Activated effector memory CD4-positive, alpha-beta T cell treated with Interleukin-2 at 50 U/mL for 16 hours (primary cell): Measurements from ENCODE around the gene TSPAN14.

Experiments used
- DNase-seq: peaks from one replicate; pipeline ENCODE4 v3.0.0-alpha.2; 2020

Gene TSPAN14

DNA sequence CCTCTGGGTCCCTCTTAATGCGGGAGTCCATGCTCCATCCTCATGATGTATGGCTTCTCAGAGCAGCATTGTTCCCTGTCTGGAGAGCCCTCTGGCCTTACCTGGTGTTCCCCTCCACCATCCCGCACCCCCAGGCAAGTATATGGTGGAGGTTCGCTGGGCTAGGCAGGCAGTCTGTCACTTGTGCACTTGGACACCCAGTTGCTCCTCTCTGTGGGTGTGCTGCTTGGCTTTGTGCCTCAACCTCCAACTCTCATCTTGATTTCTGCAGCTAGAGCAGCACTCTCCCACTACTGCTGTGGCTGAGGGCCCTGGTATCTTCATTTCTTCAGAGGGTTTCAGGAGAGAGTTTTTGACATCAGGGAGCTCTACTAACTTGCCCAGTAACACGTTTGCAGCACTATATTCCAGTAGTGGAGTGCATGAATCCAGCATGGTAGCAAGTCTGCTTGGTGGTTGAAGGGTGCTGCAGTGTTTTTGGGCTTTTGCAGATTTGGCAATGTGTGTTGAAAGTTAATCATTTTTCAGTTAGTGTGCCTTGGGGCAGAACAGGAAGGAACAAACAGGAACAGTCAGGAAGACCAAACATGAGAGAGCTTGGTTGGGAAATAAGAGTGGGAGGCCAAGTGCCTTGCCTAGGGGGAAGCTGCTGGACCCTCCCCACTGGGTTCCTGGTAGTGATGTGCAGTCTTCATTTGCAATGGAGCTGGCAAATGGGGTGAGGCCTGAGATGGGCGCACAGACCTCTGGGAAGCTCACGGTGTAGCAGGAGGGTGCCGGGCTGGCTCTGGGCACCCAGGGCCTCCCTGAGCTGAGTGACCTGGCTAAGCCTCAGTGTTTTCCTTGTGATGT lies 37.4 kb downstream of the TSPAN14 start:
- DNase-seq, result no peak

DNA sequence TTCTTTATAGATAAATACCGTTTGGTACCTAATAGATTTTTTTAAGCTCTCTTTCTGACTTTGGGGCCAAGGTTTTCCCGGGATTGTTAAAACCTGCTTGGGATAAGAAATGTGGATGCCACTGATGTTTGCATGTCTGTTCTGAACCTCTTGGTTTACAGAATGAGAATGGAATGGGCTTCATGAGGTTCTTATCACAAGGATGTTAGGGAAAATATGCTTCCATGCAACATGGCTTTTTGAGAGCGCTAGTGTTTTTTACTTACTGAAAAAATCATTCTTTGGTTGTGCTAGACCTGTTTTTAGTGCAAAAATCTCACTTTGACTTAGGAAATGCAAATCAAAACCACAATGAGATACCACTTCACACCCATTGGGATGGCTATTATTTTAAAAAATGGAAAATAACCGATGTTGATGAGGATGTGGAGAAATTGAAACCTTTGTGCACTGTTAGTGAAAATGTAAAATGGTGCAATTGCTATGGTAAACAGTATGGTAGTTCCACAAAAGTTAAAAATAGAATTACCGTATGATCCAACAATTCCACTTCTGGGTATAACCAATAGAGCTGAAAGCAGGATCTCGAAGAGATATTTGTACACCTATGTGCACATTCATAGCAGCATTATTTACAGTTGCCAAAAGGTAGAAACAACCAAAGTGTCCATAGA lies 38.9 kb downstream of the TSPAN14 start:
- no peak for DNase-seq

DNA sequence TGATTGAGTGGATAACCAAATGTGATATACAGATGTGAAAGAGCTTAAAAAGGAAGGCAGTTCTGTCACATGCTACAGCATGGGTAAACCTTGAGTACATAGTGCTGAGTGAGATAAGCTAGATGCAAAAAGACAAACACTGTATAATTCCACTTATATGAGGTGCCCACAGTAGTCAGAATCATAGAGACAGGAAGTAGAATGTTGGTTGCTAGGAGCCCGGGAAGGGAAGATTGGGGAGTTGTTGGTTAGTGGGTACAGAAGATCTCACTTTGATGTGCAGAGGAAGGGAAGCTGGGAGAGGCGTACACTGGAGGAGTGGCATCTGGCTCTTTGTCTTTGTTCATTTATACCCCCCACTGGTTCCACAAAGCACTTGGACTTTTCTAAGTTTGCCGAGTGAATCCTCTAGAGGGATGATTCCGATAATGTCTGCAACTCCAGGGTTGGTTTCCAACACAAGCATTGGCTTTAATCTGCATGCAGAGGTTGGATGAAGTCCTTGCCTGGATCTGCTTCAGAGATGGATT lies 39.5 kb downstream of the TSPAN14 start:
- no peak for DNase-seq

DNA sequence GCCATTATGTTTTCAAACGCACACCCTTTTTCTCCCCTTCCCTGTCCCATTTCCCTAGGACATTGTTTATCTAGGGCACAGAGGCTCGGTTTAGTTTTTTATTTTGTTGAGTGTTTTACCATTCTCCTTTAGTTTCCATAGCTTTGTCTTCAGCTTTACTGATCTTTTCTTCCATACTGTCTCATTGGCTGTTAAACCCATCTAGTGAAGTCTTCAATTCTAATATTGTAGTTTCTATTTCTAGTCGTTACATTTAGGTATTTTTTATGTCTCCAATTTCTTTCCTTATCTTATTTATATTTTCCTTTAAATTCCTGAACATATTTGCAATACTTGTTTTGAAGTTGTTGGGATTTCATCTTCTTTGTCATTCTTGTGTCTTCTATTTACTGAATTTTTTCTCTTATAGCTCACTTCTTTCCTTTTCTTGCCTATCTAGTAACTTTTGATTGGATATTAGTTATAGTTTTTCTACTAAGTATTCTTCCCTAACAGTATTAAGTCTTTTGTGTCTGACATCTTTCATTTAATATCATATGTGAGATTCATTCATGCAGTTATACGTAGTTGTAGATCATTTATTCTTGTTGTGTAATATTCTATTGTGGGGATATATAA lies 42.6 kb downstream of the TSPAN14 start:
- no peak for DNase-seq

DNA sequence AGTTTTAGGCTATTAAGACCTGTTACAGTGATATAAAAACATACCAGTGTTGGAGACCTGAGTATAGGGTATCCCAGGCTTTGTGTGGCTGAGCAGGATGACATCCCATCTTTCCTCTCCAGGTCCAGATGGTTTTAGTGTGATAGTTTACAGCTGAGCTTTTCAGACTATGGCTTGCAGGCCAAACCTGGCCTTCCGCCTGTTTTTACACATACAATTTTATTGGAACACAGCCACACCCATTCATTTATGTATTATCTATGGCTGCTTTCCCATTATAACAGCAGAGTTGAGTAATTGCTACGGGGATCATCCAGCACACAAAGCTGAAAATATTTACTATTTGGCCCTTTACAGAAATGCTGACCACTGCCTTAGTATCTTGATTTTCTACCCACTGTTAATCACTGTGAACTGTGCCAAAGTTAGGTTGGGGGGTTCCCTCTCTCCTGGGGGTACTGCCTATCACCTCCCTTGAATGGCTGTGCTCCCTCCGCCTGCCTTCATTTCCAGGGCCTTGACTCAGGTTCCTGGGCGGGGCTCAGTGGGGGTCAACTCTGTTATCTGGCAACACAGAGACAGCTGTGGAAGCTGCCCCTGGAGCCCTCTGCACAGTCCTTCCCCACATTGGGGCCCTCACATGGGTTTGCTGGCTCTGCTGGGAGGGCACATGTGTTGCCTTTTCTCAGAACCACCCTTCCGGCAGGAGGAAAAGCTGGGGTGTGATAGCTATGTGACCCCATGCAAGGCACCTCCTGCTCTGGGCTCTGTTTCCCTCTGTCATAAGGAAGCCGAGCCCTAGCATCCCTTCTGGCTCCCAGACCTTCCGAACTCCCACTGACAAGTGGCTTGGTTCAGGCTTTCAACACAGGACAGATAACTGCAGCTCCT lies 43.3 kb downstream of the TSPAN14 start:
- DNase-seq, result no peak

DNA sequence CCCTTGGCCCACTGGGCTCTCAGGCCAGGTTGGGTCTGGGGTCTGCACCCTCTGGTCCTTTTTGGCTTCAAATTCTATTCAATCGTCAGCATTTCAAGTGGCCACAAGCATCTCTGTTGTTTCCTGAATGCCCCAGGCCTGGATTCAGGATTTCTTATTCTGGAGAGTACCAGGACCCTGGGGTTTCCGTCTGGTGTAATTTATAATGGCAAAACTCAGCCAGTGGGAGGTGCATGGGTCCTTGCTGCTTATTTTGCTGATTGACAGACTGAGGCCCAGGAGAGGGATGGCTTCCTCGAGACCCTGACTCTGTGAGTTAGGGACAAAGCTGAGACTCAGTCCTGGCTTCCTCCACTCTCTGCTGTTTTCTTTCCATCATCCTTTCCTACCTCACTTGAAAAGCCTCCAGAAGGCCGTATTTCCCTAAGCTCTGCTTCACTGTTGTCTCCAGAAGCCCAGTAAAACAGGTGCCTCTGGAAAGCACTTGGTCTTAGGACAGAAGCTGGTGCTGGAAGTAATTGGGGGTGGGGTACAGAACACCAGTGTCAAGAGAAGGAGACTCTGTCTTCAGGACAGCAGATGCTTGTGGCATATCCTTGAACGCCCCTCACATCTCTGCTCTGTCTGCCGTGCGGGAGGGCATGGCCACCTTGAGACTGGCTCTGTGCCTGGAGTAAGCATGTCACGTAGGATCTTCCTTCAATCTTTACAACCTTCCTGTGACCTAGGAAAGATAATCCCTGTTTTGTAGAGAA lies 44.1 kb downstream of the TSPAN14 start:
- DNase-seq, result no peak

DNA sequence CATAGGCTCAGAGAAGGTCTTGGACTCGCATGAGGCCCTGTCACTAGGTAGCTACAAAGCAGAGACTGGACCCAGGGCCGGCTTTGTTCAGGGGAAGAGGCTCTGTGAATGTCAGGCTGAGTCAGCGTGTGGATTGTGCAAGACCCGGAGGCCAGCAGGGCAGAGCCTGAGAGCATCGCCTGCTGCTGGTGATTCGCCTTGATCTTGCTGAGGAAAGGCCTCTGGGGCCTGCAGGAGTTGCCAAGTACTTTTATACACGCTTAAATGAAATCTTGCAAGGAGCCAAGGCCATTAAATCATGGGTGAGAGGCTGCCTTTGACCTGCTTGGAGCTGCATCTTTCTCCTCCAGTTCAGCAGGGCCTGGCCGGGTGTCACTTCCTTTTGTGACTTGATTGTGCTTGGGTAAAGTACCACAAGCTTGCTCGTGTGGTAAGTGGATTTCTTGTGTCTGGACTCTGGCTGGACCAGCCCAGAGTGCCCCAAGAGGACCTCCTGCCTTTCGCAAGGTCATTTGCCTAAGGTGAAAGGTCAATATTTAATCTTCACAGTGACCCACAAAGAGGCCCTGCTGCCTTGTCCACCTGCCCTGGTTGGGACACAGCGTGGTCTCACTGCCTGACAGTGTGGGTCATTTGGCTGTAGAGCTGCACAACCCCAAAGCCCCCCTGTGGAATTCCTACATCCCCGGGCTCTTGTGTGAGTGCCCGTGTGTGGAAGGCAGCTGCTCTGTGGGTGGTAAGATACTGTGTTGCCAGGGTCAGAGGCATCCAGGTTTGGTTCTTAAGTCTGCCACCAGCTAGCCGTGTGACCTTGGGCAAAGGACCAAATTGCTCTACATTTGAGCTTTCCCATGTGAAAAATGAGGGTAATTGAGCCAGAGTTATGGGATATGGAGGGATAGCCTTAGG lies 45.0 kb downstream of the TSPAN14 start:
- no peak for DNase-seq

DNA sequence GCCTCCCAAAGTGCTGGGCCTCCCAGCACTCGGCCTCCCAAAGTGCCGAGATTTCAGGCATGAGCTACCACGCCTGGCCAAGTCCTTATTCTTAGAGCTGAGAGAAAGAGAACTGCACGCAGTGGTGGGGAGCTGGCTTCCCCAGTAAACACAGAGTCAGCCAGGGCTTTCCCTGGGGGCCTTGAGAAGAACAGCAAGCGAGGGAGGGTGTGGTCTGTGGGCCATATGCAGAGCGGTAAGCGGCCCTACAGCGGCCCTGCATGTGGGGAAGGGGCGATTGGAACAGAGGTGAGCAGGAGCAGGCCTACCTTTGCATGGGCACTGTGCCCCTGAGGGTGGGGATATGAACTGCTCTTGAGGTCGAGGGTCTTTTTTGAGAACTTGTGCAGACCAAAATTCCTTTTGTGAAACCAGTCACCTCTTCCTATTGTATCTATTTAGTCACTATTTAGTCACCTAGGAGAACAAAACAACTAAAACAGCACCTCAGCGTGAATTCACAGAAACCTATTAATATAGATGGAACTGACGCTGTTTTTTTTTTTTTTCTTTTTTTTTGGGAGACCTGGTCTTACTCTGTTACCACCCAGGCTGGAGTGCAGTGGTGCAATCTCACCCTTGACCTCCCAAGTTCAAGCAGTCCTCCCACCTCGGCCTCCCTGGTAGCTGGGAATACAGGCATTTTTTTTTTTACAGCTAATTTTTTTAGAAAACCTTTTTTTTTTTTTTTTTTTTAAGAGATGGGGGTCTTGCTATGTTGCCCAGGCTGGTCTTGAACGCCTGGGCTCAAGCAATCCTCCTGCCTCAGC lies 46.7 kb downstream of the TSPAN14 start:
- DNase-seq, result no peak

DNA sequence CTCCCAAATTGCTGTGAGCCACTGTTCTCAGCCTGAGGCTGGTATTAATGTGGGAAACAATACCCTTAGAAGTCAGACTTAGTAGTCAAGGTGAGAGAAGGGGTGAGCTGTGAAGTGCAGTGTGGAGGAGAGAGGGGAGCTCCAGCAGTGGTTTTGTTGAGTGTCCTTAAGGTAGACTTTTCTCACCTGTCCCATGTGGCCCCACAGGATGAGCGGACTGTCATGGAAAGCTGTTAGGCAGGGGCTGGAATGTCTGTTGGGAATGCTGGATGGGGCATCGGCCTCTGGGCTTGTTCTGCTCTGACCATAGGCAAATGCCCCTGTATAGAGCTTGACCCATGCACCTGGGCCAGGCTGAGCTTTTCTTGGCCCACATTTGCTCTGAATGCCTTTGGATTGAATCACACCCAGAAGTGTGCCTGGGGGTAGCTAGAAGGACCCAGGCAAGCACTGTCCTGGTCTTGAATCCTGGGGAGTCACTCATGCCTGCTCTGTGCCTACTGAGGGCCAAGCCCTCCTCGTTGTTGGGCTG lies 47.3 kb downstream of the TSPAN14 start:
- DNase-seq, result no peak

DNA sequence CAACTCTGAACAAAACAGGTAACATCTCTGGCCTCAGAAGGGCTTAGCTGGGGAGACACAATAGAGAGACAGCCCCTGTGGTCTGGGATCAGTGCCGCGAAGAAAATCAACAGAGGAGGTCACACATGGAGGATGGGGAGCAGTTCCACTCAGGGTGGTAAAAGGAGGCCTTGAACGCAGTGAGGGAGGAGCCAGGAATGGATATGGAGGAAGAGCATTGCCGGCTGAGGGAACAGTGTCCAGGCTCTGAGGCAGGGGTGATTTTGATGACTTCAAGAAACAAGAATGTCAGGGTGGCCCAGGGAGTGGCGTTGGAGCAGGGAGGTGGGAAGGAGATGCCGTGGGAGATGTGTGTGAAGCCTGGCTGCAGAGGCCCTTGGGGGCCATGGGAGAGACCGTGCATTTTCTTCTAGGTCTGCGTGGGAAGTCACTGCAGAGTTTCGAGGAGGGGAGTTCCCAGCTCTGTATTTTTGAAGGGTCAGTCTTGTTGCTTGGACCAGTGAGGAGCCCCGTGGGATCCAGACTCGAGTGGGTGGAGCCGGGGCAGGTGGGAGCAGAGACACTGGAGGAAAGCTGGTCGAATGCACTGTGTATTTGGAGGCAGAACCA lies 47.9 kb downstream of the TSPAN14 start:
- no peak for DNase-seq

DNA sequence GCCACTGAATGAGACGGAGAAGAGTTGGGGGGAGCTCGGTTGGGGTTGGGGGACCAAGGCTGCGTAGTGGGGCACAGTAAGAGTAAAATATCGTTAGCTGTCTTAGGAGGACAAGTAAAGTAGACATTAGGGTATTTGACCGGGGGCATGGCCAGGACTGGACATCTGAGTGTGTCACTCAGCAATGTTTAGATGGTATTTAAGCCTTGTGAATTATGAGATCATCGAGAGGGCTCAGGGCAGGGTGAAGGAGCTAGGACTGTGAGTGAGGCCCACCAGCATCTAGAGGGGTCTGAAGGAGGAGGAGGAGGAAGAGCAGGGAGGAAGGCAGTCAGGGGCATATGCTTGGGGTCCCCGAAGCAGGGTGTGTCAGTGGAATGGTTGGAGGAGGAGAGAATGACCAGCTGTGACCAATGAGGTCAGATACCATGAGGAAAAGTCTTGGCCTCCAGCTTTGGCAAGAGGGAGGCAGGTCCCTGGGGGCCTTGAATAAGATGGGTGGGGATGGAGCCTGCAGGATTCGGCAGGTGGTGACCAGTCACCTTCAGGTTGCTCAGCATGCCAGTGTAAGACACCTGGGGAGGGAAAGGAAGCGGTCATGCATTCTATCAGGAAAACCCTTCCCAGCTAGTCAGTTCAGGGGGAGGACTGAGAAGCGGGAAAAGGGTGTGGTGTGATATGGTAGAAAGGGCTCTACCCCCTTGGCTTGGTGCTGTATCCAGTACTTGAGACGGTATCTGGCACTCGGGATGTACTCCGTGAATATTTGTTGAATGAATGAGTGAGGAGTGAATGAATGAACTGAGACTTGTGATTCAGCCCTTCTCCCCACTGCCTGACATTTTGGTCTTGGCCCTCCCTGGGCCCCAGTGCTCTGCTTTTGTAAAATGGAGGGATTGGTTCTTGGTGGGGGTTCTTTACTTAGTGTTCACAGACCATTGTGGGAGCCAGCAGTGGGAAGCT lies 48.8 kb downstream of the TSPAN14 start:
- DNase-seq, result no peak

DNA sequence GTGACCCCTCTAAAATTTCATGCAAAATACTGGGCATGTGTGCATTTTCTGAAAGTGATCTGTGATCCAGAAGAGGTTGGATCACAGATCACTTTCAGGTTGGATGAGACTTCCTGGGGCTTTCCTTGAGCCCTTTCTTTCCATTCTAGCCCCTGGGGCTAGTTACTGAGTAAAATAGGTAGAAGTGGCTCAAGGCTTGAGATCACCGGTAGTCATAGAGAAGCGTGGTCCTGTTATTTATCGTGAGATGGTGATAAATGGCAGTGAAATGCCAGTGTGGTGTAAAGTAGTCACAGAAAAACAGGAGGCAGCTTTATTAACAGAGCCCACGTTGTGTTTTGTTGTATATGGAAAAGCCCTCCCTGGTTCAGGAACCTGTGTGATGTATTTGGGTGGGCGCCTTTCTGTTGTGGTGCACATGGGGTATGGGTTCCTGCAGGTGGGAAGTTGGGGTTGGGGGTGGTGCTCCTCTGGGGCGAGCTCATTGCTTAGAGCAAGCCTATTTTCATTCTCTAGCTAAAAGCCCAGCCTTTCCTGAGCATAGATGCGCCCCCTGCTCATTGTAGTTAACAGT lies 49.6 kb downstream of the TSPAN14 start:
- DNase-seq, result no peak

DNA sequence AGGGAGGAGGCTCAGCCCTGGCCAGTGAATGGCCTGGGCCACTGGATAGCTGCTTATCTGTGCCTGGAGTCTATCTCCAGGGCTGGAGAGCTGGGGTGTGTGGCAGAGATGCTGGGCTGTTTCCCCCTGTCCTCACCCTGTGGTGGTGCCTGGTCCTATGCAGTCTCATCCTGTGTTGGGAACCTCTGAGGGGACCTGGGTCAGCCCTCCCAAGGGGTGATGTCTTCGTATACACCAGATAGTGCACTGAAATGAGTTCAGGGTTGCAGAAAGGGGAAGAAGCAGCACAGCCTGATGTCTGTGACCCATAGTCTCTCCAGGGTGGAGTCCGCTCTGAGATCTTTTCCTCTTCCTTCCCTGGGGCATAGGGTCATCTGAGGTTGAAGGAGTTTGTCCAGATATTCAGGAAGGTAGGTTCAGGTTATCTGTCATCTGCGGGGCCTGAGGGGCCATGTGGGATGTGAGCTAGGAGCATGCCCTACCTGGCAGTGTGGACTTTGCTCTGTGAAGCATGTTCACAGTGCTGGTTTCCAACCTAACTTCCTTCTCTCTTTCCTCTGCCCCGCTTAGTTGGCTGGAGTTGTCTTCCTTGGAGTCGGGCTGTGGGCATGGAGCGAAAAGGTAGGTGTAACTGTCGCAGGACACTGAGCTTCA lies 50.2 kb downstream of the TSPAN14 start:
- DNase-seq, result no peak

DNA sequence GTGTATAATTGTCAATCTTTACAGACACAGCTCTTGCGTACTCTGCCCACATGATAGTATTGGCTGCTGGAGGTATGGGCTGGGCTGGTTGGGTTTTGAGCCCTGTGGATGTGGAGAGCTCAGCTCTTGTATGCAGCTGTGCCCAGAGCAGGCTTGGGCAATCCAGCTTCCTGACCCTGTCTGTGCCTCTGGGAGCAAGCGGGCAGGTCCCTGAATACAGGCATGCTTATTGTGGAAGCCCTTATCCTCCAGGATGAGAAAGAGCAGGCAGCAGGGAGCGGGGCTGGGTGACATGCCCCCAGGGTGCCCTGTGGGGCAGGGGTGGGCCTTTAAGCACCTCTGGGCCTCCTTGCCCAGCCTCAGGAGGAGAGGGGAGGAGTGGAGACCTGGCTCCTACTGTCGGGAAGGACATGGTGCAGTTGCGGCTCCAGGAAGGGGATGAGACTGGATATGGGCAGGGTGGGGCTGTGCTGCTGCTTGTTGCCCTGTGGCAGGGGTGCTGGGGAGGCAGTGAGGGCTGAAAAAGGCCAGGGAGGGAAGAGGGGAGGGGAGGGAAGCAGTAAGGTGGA lies 50.9 kb downstream of the TSPAN14 start:
- no peak for DNase-seq

DNA sequence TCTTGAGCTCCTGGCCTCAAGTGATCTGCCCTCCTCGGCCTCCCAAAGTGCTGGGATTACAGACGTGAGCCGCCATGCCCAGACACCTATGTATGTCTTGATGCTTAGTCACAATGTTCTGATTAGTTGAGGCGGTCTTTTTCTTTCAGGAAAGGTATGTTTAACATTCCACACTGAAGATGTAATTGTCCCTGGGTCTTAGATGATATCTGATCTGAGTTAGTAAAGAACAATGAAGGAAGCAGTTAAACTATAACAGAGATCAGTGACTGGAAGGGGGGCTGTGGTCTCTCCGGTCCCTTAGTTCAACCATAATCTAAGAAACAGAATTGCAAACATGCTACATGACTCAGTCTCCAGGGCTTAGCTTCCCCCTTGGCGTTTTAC lies 52.1 kb downstream of the TSPAN14 start:
- DNase-seq, result no peak

DNA sequence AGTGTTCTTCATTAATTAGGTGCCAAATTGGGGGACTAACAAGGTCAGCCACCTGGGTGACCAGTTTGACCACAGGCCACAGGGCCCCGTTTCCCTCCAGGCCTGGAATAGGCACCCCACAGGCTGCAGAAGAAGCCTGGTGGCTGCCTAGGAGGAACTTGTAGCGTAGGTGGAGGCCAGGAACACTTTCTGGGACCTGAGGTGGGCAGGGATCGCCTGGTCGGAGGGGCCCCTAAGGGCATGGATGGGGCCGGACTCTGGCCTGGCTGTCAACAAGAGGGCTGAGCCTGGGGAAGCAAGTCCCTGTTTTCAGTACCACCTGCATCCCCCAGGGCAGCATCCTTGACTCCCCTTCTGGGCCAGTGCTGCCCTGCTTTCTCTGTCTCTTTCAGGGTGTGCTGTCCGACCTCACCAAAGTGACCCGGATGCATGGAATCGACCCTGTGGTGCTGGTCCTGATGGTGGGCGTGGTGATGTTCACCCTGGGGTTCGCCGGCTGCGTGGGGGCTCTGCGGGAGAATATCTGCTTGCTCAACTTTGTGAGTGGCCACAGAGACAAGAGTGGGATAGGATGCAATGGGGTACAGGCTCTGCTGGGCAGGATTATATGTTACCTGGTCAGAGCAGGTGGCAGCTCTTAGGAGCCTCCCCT lies 52.9 kb downstream of the TSPAN14 start:
- no peak for DNase-seq
